ENCODE data around the gene LIPF. TPM values are rescaled to one million over a fixed set of nuclear protein-coding genes. Genes with fewer than 3 reads are reported as not detected.
"Not testable (repeated sequence)": the region's sequence is repeated elsewhere in the genome, so short reads cannot be mapped to it uniquely, and the experiment has no call there.

Gene LIPF
- total RNA-seq, 1 experiment from 2014 or later = not detected

- DNase-seq (ENCODE audit: low read depth, low spot score); in situ Hi-C loops (cut with HindIII; ENCODE audit: low pct_unique_long_range_greater_than_20kb, low sequenced_read_pairs): not testable (repeated sequence)
Observed at GRCh38 chr10:88663153-88663552, 1.1 kb upstream of the LIPF start.

- in situ Hi-C loops (cut with HindIII; ENCODE audit: low pct_unique_long_range_greater_than_20kb, low sequenced_read_pairs) = no loop called here
- DNase-seq (ENCODE audit: low read depth, low spot score) = no peak
Observed at GRCh38 chr10:88668465-88668864, 4.2 kb downstream of the LIPF start.

- no peak for DNase-seq (ENCODE audit: low read depth, low spot score)
- in situ Hi-C loops (cut with HindIII; ENCODE audit: low pct_unique_long_range_greater_than_20kb, low sequenced_read_pairs) = no loop called here
Observed at GRCh38 chr10:88670497-88670896, 6.3 kb downstream of the LIPF start.

GRCh38 chr10:88672041-88672440 is 7.8 kb downstream of the LIPF start:
- in situ Hi-C loops (cut with HindIII; ENCODE audit: low pct_unique_long_range_greater_than_20kb, low sequenced_read_pairs) = no loop called here
- DNase-seq (ENCODE audit: low read depth, low spot score) = no peak

GRCh38 chr10:88676283-88677060 is 12.2 kb downstream of the LIPF start:
- in situ Hi-C loops (cut with HindIII; ENCODE audit: low pct_unique_long_range_greater_than_20kb, low sequenced_read_pairs) = no loop called here
- DNase-seq (ENCODE audit: low read depth, low spot score) = no peak

- DNase-seq (ENCODE audit: low read depth, low spot score) = no peak
Observed at GRCh38 chr10:88680958-88681357, 16.7 kb downstream of the LIPF start.

GRCh38 chr10:88682491-88682890 is 18.2 kb downstream of the LIPF start:
- in situ Hi-C loops (cut with HindIII; ENCODE audit: low pct_unique_long_range_greater_than_20kb, low sequenced_read_pairs) = no loop called here
- DNase-seq (ENCODE audit: low read depth, low spot score) = no peak

More at GRCh38 chr10:88680958-88681357, 16.7 kb downstream of the LIPF start:
- in situ Hi-C loops (cut with HindIII; ENCODE audit: low pct_unique_long_range_greater_than_20kb, low sequenced_read_pairs) = no loop called here

GRCh38 chr10:88687853-88688467 is 23.7 kb downstream of the LIPF start:
- in situ Hi-C loops (cut with HindIII; ENCODE audit: low pct_unique_long_range_greater_than_20kb, low sequenced_read_pairs) = no loop called here
- DNase-seq (ENCODE audit: low read depth, low spot score) = peak; percentile 41

- DNase-seq (ENCODE audit: low read depth, low spot score) = no peak
- in situ Hi-C loops (cut with HindIII; ENCODE audit: low pct_unique_long_range_greater_than_20kb, low sequenced_read_pairs) = no loop called here
Observed at GRCh38 chr10:88689366-88689765, 25.1 kb downstream of the LIPF start.

GRCh38 chr10:88693392-88694020 is 29.3 kb downstream of the LIPF start:
- peak; percentile 10 for DNase-seq (ENCODE audit: low read depth, low spot score)
- in situ Hi-C loops (cut with HindIII; ENCODE audit: low pct_unique_long_range_greater_than_20kb, low sequenced_read_pairs) = no loop called here

- no peak for DNase-seq (ENCODE audit: low read depth, low spot score)
- in situ Hi-C loops (cut with HindIII; ENCODE audit: low pct_unique_long_range_greater_than_20kb, low sequenced_read_pairs) = no loop called here
Observed at GRCh38 chr10:88702848-88703597, 38.8 kb downstream of the LIPF start.

GRCh38 chr10:88705958-88706357 is 41.7 kb downstream of the LIPF start, which contains the start of gene LIPK:
Gene LIPK, plus strand, starts transcription at chr10:88706249. Its CDS starts 18,295 bp downstream, at chr10:88724544.
- no peak for DNase-seq (ENCODE audit: low read depth, low spot score)
- in situ Hi-C loops (cut with HindIII; ENCODE audit: low pct_unique_long_range_greater_than_20kb, low sequenced_read_pairs) = no loop called here

GRCh38 chr10:88707429-88708155 is 43.4 kb downstream of the LIPF start:
- DNase-seq (ENCODE audit: low read depth, low spot score) = no peak
- in situ Hi-C loops (cut with HindIII; ENCODE audit: low pct_unique_long_range_greater_than_20kb, low sequenced_read_pairs) = no loop called here

- DNase-seq (ENCODE audit: low read depth, low spot score); in situ Hi-C loops (cut with HindIII; ENCODE audit: low pct_unique_long_range_greater_than_20kb, low sequenced_read_pairs): not testable (repeated sequence)
Observed at GRCh38 chr10:88709361-88709760, 45.1 kb downstream of the LIPF start.

- in situ Hi-C loops (cut with HindIII; ENCODE audit: low pct_unique_long_range_greater_than_20kb, low sequenced_read_pairs) = no loop called here
- DNase-seq (ENCODE audit: low read depth, low spot score) = no peak
Observed at GRCh38 chr10:88715517-88715916, 51.3 kb downstream of the LIPF start.

- in situ Hi-C loops (cut with HindIII; ENCODE audit: low pct_unique_long_range_greater_than_20kb, low sequenced_read_pairs) = no loop called here
- DNase-seq (ENCODE audit: low read depth, low spot score) = no peak
Observed at GRCh38 chr10:88721392-88721791, 57.1 kb downstream of the LIPF start.

GRCh38 chr10:88725798-88726197 is 61.6 kb downstream of the LIPF start:
- DNase-seq (ENCODE audit: low read depth, low spot score) = no peak
- in situ Hi-C loops (cut with HindIII; ENCODE audit: low pct_unique_long_range_greater_than_20kb, low sequenced_read_pairs) = no loop called here

Measured in SK-MEL-5 (cell line).